HG02884 (cell line): ENCODE data around the gene CNTRL.
"Not testable (repeated sequence)": the region's sequence is repeated elsewhere in the genome, so short reads cannot be mapped to it uniquely, and the experiment has no call there.

Experiments used
- ATAC-seq: cut with Tn5 transposase; IDR thresholded peaks from one replicate; pipeline ENCODE4 v1.9.1; 2021; ENCODE audit warnings: mild to moderate bottlenecking, moderate library complexity; ENCODE audit not compliant: unreplicated experiment

The CNTRL gene

DNA sequence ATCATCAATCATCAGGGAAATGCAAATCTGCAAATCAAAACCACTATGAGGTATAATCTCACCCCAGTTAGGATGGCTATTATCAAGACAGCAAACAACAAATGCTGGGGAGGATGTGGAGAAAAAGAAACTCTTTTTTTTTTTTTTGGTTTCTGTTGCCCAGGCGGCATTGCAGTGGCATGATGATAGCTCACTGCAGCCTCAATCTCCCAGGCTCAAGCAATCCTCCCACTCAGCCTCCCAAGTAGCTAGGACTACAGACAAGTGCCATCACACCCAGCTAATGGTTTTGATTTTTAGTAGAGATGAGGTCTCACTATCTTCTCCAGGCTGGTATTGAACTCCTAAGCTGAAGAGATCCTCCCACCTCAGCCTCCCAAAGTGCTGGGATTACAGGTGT is 5.4 kb upstream of the CNTRL start:
- ATAC-seq, result no peak

DNA sequence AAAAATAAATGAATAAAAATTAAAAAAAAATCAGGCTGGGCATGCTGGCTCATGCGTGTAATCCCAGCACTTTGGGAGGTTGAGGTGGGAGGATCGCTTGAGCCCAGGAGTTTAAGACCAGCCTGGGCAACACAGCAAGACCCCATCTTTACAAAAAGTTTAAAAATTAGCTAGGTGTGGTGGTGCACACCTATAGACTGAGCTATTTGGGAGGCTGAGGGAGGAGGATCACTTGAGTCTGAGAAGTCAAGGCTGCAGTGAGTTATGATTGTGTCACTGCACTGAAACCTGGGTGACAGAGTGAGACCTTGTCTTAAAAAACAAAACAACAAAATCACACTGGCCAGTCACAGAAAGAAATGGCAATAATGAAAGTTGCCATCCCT is 3.4 kb upstream of the CNTRL start:
- ATAC-seq, result no peak

DNA sequence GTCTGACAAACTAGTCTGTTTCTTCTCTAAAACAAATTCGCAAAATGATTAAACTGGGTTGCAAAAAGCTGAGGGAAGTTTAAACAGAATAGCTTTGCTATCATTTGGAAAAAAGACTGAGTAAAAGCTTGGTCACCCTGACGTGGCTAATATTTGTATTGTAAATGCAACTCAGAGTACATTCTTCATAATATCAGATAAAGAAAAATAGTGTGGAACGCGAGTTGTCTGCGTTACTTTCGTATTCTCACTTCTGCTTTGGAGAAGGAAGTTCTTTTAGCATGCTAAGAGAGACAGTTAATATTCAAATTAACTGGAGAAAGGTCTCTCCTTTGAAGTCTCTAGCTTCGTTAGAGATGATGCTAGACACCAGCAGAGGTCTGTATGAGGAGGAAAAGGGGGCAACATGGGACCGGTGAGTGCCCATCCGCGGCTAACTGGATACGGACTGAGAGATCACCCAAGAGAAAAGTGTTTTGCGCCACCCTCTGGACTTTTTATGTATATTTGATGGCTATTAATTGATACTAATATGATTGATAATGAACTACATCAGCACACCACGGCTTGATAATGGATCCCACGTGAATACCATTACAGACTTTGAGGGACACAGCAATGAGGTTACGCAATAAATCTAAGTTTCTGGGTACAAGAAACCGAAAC is 2.9 kb upstream of the CNTRL start:
- peak; percentile 42 for ATAC-seq

DNA sequence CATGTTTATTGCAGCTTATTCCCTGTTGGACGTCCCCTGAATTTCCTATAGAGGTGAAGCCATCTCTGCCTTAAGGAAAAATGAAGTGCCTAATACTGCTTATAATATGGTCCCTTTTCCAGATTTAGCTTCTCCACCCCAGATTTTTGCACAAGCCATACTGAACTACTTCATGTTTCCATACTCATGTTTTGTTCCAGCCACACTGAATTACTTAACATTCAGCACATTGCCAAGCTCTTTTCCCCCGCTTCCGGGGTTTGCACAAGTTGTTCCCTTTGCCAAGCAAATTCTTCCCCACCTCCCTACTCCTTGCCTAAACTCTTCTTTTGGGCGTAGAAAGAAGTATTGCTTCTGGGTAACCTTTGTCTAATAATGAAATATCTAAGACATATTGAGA is 1.7 kb upstream of the CNTRL start:
- ATAC-seq, result no peak

DNA sequence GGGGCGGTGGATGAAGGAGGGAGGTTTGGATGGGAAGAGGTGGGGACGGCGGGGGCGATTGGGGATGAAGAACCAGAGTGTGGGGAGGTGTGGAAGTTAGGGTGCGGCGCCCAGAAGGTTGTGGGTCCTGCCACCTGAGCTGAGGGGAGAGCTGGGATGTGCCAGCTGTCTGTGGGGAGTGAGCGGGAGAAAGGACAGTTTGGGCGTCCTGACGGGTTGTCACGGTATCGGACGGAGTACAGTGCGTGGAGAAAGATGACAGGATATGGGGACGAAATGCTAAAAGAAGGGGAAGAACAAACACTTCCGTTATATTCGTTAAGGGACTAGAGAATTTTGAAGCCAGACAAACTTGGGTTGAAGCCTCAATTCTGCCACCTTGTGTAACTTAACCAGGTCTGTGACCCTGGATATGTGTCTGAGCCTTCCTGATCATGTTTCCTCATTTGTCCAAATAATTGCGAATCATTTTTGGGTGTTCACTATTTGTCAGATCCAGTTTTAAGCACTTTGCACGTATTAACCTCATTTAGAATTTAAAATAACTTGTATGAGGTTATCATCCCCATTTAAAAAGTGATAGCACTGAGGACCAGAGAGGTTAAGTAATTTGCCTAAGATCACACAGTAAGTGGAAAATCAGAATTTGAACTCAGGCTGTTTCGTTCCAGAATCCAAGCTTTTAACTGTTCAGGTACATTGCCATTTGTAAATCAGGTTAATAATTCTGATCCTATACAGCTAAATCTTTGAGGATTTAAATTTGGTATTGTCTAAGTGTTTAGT is 689 bp downstream of the CNTRL start:
- peak; percentile 10 for ATAC-seq

DNA sequence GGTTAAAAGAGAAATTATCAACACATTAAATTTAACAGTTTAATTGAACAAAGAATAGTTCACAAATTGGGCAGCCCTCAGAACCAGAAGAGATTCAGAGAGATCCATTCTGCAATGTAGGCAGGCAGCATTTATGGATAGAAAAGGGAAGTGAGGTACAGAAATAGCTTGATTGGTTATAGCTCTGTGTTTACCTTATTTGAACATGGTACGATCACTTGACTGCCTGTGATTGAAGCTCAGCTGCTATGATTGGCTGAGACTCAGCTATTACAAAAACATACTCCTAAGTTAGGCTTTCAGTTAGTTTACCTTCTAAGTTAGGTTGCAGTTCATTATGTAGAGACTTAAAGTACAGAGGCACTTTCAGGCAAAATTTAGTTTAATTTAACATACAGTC is 7.3 kb downstream of the CNTRL start:
- ATAC-seq, result no peak

DNA sequence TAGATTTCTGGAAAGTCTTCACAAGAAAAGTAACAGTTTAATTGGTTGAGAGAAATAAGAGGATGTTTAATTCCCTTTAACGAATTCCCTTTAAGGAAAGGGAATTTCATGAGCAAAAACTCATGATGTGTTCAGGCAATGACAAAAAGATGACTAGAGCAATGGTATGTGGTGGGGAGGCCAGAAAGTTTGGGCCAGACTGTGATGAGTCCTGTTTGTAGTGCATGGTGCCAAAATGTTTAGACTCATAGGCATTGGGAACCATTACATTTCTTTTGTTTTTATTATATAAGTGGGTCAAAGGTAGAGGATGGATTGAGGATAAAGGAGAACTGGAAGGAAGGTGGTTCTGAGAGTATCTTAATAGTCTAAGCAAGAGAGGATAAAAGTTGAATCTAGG is 10.9 kb downstream of the CNTRL start:
- ATAC-seq, result no peak

DNA sequence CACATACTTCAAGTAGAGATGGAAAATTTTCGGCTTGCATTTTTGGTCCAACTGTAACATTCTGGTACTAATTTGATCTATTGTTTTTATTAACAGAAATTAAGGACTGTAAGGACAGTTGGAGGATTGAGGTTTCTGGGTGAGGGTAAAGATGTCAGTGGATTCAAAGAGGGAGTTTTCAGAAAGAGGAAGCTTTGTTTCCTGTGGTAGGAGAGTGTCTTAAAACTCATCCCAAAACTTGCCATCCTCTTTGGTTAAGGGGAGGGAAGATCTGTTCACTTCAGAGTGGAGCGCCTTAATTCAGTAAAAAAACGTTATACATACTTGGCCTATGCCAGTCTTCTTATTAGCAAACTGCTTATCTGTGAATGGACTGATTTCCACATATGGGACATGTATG is 13.8 kb downstream of the CNTRL start:
- no peak for ATAC-seq

DNA sequence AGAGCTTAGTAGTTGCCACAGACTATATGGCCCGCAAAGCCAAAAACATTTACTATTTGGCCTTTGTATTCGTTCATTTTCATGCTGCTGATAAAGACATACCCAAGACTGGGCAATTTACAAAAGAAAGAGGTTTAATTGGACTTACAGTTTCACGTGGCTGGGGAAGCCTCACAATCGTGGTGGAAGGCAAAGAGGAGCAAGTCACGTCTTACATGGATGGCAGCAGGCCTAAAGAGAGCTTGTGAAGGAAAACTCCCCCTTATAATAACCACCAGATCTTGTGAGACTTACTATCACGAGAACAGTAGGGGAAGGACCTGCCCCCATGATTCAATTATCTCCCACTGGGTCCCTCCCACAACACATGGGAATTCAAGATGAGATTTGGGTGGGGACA is 16.0 kb downstream of the CNTRL start:
- not testable (repeated sequence) for ATAC-seq

DNA sequence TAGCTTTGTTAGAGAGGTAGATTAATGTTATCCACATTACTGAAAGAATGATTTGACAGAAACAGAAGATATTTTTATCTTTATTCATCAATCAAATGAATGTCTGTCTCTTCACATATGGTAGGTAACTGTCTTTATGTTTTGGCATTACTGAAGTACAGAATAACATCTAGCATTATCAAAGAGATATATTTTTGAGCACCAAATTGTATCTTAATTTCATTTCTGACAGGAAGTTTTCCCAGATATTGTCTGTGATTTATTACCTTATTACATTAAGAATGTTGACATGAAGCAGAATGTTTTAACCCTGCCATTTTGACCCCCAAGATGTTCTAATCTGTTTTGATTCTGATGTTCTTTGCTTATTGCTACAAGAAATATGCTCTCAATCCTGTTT is 20.3 kb downstream of the CNTRL start:
- no peak for ATAC-seq

DNA sequence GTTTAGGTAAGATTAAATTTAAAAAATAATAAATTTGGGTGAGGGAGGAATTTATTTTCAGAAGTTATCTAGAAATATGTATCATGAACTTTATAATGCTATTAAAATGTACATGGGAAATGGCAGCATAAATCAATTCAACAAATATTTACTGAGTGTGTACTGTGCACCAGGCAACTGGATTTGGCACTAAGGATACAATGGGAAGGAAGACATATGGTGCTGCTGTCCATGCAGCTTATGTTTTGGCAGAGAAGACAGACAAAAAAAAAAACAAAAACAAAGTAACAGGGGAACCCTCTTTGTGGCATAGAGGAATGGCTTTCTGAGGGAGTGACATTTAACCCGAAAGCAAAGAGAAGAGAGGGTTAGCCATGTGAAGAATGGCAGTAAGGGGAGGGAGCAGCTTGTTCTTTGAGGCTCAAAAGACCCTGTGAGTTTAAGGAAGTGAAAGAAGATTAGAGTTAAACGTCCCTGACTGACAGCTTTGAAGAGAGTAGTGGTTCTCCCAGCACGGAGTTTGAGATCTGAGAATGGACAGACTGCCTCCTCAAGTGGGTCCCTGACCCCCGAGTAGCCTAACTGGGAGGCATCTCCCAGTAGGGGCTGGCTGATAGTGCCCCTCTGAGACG is 23.9 kb downstream of the CNTRL start:
- no peak for ATAC-seq

DNA sequence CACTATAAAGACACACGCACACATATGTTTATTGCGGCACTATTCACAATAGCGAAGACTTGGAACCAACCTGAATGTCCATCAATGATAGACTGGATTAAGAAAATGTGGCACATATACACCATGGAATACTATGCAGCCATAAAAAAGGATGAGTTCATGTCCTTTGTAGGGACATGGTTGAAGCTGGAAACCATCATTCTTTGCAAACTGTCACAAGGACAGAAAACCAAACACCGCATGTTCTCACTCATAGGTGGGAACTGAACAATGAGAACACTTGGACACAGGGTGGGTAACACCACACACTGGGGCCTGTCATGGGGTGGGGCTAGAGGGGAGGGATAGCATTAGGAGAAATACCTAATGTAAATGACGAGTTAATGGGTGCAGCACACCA is 29.3 kb downstream of the CNTRL start:
- ATAC-seq, result not testable (repeated sequence)

DNA sequence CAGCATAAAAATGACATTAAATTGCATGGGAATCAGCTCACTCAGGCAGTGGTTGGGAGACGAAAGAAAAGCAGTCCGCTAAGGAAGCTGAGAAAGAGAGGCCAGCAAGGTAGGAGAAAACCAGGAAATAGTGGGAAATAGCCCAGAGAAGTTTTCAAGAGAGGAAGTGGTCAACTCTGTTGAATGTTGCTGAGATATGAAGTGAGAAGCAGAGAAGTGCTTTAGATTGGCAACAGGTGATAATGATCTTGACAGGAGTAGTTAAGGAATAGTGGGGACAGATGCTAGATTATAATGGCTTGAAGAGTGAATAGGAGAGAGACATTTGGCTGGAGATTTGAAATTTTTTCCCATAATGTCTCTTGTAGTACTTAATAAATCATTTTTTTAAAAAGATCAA is 30.8 kb downstream of the CNTRL start:
- ATAC-seq, result no peak

DNA sequence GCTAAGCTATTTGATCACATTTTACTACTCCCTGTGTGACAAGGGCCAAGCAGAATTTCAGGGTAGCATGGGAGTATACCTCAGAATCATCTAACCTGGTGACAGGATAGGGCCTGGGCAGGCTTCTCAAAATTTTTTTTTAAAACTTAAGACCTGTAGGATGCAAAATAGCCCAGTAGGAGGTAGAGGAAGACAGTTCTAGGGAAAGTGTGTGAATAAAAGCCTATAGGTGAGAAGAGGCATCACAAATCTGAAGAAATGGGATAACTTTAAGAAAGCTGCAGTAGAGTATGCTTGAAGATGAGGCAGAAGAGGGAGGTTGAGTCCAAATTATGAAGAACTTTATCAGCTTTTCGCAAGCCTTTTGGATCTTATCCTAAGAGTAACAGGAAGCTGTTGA is 32.3 kb downstream of the CNTRL start:
- ATAC-seq, result no peak

DNA sequence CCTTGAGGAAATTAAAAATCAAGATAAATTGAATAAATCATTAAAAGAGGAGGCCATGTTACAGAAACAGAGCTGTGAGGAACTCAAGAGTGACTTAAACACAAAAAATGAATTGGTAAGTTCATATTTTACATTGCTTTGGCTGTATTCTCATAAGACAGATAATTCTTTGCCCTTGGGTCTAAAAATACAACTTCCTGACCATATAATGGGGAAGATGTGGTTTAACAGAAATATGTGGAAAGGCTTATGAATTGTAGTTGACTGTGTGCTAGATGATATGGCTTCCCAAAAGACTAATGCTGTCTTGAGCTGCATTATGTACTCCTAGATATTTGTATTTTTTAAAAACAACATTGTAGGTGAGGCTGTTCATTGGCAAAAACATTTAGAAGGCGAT is 33.1 kb downstream of the CNTRL start:
- no peak for ATAC-seq

DNA sequence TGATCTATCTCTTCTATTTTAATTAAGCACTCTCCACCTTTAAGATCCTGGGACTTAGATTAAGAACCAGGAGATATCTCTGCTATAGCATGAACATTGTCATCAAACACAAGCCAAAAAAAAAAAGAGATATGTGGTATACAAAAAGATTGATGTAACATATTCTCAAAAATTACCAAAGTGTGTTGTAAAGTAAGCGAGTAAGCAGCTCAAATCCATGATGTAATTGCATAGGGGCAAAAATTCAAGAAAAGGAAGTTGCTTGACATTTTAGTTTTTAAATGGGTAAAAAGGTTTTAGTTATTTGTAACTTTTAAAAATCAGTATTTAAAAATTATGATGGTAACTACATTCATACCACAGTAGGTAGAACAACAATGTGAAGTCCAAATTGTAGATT is 40.7 kb downstream of the CNTRL start:
- ATAC-seq, result no peak

DNA sequence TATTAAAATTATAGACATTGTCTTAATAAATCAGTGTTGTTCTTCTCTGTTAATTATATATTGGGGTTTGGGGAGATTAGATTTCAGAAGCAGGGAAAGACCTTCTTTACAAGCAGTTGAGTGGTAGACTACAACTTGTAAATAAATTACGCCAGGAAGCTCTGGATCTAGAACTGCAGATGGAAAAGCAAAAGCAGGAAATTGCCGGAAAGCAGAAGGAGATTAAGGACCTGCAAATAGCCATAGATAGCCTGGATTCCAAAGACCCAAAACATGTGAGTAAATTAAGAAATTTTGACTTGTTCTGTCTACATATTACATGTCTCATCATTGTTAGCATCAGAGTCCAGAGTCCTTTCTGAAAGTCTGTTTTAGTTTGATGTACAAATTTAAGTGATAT is 43.5 kb downstream of the CNTRL start:
- no peak for ATAC-seq

DNA sequence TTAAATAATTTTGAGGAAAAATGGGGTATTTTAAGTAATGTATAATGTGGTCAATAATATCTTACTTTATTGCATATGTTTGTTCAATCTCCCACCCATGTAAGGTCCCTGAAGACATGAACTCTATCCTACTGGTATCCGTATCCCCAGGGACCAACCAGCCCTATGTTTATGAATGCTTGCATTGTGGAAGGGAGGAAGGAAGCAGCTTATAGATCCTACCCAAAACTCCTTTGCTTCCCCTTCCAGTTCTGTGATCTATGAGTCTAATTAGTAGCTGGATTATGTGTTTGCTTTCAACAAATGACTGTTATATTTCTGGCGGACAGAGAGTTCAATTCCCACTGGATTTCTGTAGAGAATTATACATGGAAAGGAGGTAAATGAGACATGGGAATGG is 45.6 kb downstream of the CNTRL start:
- ATAC-seq, result no peak

DNA sequence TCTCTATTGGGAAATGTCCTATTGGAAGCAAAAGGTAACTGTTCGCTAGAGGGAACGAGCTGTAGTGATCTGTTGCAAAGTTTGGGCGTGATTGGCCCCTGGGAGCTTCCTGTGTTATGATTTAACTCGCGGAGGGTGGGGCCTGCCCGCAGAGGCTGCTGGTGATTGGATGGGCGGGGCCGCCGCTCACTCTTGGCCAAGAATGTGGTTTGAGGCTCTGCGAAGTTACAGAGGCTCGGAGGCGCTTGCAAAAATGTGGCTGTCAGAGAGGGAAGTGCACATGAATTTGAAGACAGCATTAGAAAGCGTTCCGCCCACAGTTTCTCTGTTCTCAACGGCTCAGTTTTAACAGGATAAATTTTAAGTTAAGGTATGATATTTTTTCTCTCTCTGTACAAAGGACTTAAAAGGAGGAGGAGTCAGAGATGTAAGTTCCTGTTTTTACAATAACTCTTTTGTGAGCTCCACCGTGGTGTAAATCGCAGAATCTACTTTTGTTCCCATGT is 46.9 kb downstream of the CNTRL start:
- ATAC-seq, result peak; percentile 99

DNA sequence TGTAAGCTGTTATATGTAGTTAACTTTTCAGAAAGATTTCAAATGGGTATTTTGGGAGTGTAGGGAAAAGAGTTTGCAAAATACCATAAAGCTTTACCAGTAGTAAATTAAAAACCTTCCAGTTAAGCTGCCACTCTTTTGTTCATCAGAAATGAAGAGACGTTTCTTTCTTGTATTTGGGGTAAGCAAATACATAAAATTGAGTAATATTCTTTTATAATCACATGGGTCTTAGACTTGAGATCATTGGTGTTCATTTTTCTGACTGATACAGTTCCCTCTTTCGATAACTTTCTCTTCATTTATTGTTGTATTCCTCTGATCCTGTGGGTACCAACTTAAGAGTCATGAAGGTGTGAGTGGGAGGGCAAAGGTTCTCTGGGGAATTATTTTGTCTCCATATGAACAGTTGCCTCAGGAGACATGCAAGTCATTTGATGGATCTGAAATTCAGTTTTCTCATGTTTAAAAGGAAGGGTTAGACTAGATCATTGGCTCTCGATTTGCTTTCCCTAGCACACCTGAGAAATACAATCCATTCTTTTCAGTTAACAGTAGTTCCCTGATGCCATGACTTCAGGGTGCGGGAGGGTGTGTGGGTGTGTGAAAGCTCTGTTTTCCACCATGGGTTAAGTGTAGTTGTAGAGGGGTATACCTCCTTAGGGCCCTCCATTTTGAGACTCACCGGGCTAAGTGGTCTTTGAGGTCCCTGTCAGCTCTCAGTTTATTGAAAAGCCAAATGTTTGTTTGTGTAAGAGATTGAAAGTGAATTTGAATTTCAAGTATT is 47.7 kb downstream of the CNTRL start:
- no peak for ATAC-seq

DNA sequence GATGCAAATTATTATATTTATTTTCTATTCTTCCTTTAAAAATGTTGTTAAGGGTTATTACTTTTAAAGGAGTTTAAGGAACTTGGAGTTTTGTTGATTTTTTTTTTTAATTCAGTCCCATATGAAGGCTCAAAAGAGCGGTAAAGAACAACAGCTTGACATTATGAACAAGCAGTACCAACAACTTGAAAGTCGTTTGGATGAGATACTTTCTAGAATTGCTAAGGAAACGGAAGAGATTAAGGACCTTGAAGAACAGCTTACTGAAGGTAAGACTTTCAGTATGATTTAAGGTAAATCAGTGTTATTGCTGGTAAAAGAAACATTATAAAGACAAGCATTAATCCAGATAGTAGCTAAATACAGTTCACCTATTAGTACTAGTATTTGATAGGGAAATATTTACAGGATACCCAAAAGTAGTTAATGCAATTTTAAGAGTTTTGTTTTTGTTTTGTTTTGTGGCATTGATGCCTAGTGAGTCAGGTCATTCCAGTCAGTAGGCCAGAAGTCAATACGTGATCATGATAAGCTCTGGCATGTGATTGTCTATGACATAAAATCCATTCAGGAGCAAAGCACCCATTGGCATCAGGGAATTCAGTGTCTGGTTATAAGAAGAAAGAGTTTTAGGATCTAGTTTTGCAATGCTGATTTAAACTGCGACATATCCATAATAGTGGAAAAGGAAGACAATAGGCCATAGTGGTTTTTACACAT is 49.2 kb downstream of the CNTRL start:
- no peak for ATAC-seq
